ENCODE measurements around the gene TRIM63.

The TRIM63 gene

GRCh38 chr1:26003756-26004155, 63.7 kb downstream of the TRIM63 start:
- no peak for TF ChIP-seq CTCF (IDR thresholded peaks at IDR 0.05; ENCODE audit: low read depth, low read length)
- DNase-seq (ENCODE audit: extremely low read depth, low read depth) = no peak

DNA sequence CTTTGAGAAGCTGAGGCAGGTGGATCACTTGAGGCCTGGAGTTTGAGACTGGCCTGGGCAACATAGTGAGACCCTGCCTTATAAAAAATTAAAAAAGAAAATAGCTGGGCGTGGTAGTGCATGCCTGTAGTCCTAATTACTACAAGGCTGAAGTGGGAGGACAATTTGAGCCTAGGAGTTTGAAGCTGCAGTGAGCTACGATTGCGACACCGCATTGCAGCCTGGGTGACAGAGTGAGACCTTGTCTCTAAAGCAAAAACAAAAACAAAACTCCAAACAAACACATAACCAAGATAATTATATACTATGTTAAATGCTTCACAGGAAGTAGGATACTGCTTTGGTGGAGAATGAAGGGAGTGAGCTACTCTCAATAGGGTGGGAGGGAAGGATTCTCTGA, 64.2 kb downstream of the TRIM63 start:
- no peak for DNase-seq (ENCODE audit: extremely low read depth, low read depth)
- TF ChIP-seq CTCF (IDR thresholded peaks at IDR 0.05; ENCODE audit: low read depth, low read length) = no peak
